ENCODE results near the gene ALG8.

The ALG8 gene

DNA sequence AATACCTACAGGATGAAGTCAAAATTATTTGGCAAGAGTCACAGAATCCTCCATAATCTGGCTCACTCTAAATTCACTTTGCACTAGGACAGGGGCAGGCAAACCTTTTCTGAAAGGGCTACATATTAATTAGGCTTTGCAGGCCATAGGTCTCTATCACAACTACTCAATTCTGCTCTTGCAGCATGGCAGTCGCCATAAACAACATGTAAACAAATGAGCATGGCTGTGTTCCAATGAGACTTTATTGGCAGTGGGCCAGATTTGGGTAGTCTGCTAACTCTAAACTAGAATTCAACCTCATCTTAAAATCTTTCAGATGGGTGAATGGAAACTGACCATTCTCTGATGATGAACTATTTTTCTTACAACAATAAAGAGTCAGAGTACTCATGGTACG, 70.0 kb downstream of the ALG8 start:
- Histone ChIP-seq H2AK5ac (ENCODE audit: low read length) (no peak overlapping the region), H3K18ac (ENCODE audit: low read length) (no peak overlapping the region), H2BK120ac (ENCODE audit: low read depth, low read length) (no peak overlapping the region), H3K27me3 (ENCODE audit: insufficient read depth, low read length, poor library complexity) (no peaks in the 10 kb centered on the region), H2BK5ac (ENCODE audit: low read length) (no peak overlapping the region), H4K8ac (ENCODE audit: low read depth, low read length) (no peak overlapping the region), H3K79me2 (ENCODE audit: control insufficient read depth, insufficient read depth, low read length) (no peaks in the 10 kb centered on the region), H3K4me1 (ENCODE audit: control insufficient read depth, low read depth, low read length) (no peaks in the 10 kb centered on the region), H3K23ac (ENCODE audit: low read length) (no peak overlapping the region), H3K4me3 (ENCODE audit: low read length) (no peak overlapping the region), H2BK15ac (replicated peaks; ENCODE audit: low read depth) (no peak overlapping the region), H4K5ac (ENCODE audit: low read length) (no peak overlapping the region), H3K9ac (ENCODE audit: low read length) (no peak overlapping the region), H3K79me1 (ENCODE audit: low read length) (peaks cover 3% of the 10 kb centered on the region), H3K56ac (ENCODE audit: low read length) (no peak overlapping the region), H3K4ac (ENCODE audit: low read depth, low read length) (no peak overlapping the region), H3K27ac (ENCODE audit: low read depth, low read length) (no peak overlapping the region), H3K4me2 (ENCODE audit: low read length) (no peak overlapping the region), H3K36me3 (ENCODE audit: control insufficient read depth, insufficient read depth, low read length) (peaks cover 6% of the 10 kb centered on the region)
- no peak for DNase-seq
- WGBS (ENCODE audit: extremely low coverage, insufficient coverage, low lambda C conversion rate), result no CpG with 5 or more reads among the region's 2 CpGs

DNA sequence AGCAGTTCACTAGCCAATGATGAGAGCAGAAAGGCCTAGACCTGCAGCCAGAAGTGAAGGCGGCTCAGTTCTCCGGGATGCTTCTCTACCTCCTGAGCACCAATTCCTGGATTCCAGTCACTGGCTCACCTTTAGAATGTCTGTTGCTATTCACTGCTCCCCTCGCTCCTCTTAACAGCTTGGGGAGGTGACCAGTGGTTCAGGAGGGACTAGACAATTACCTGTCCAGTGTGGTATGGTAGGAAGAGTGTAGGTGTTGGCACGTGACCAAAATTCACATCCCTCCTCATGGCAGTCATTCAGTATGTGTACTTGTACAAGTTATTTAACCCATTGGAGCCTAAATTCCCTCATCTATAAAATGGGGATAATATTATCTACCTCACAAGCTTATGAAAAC, 71.7 kb downstream of the ALG8 start:
- no peak overlapping the region for H3K27ac ChIP-seq (ENCODE audit: low read depth, low read length)
- H3K79me2 ChIP-seq (ENCODE audit: control insufficient read depth, insufficient read depth, low read length), result no peaks in the 10 kb centered on the region
- no peak overlapping the region for H2BK15ac ChIP-seq (replicated peaks; ENCODE audit: low read depth)
- no peak overlapping the region for H4K5ac ChIP-seq (ENCODE audit: low read length)
- DNase-seq, result no peak
- no peak overlapping the region for H3K9ac ChIP-seq (ENCODE audit: low read length)
- H3K27me3 ChIP-seq (ENCODE audit: insufficient read depth, low read length, poor library complexity), result no peaks in the 10 kb centered on the region
- no peak overlapping the region for H3K56ac ChIP-seq (ENCODE audit: low read length)
- peaks cover 3% of the 10 kb centered on the region for H3K79me1 ChIP-seq (ENCODE audit: low read length)
- no peak overlapping the region for H3K23ac ChIP-seq (ENCODE audit: low read length)
- no peak overlapping the region for H2AK5ac ChIP-seq (ENCODE audit: low read length)
- H3K18ac ChIP-seq (ENCODE audit: low read length), result no peak overlapping the region
- WGBS (ENCODE audit: extremely low coverage, insufficient coverage, low lambda C conversion rate), result no CpG with 5 or more reads among the region's 4 CpGs
- H2BK120ac ChIP-seq (ENCODE audit: low read depth, low read length), result no peak overlapping the region
- H2BK5ac ChIP-seq (ENCODE audit: low read length), result no peak overlapping the region
- H3K4me2 ChIP-seq (ENCODE audit: low read length), result no peak overlapping the region
- H3K4me1 ChIP-seq (ENCODE audit: control insufficient read depth, low read depth, low read length), result no peaks in the 10 kb centered on the region
- H3K4me3 ChIP-seq (ENCODE audit: low read length), result no peak overlapping the region
- no peak overlapping the region for H3K4ac ChIP-seq (ENCODE audit: low read depth, low read length)
- H3K36me3 ChIP-seq (ENCODE audit: control insufficient read depth, insufficient read depth, low read length), result peaks cover 6% of the 10 kb centered on the region
- no peak overlapping the region for H4K8ac ChIP-seq (ENCODE audit: low read depth, low read length)

DNA sequence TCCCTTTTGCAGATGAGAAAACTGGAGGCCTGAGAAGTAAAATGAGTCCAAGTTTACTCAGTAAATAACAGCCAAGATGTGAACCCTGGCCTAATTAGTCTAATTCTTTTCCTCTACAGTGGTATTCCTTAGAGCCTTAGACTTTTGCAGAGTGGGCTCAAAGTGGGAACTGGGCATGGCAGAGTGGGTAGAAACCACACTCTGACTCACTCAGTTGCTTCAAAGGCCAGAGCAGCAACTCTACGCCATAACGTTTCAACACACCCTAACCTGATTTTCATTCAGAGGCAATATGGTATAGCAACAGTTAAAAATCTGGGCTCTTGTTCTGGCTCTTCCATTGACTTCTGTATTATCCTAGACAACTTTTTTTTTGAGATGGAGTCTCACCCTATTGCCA, 73.0 kb downstream of the ALG8 start:
- H3K27me3 ChIP-seq (ENCODE audit: insufficient read depth, low read length, poor library complexity), result no peaks in the 10 kb centered on the region
- H3K79me2 ChIP-seq (ENCODE audit: control insufficient read depth, insufficient read depth, low read length), result no peaks in the 10 kb centered on the region
- H3K18ac ChIP-seq (ENCODE audit: low read length), result no peak overlapping the region
- no CpG with 5 or more reads among the region's 2 CpGs for WGBS (ENCODE audit: extremely low coverage, insufficient coverage, low lambda C conversion rate)
- H3K4me2 ChIP-seq (ENCODE audit: low read length), result no peak overlapping the region
- H3K4me3 ChIP-seq (ENCODE audit: low read length), result no peak overlapping the region
- H3K4me1 ChIP-seq (ENCODE audit: control insufficient read depth, low read depth, low read length), result no peaks in the 10 kb centered on the region
- H3K79me1 ChIP-seq (ENCODE audit: low read length), result no peaks in the 10 kb centered on the region
- no peak overlapping the region for H3K23ac ChIP-seq (ENCODE audit: low read length)
- H3K27ac ChIP-seq (ENCODE audit: low read depth, low read length), result no peak overlapping the region
- H3K36me3 ChIP-seq (ENCODE audit: control insufficient read depth, insufficient read depth, low read length), result no peaks in the 10 kb centered on the region
- no peak overlapping the region for H4K5ac ChIP-seq (ENCODE audit: low read length)
- no peak overlapping the region for H2BK120ac ChIP-seq (ENCODE audit: low read depth, low read length)
- H3K9ac ChIP-seq (ENCODE audit: low read length), result no peak overlapping the region
- no peak for DNase-seq
- no peak overlapping the region for H3K56ac ChIP-seq (ENCODE audit: low read length)
- H3K4ac ChIP-seq (ENCODE audit: low read depth, low read length), result no peak overlapping the region
- no peak overlapping the region for H2BK15ac ChIP-seq (replicated peaks; ENCODE audit: low read depth)
- no peak overlapping the region for H2BK5ac ChIP-seq (ENCODE audit: low read length)
- no peak overlapping the region for H2AK5ac ChIP-seq (ENCODE audit: low read length)
- no peak overlapping the region for H4K8ac ChIP-seq (ENCODE audit: low read depth, low read length)

DNA sequence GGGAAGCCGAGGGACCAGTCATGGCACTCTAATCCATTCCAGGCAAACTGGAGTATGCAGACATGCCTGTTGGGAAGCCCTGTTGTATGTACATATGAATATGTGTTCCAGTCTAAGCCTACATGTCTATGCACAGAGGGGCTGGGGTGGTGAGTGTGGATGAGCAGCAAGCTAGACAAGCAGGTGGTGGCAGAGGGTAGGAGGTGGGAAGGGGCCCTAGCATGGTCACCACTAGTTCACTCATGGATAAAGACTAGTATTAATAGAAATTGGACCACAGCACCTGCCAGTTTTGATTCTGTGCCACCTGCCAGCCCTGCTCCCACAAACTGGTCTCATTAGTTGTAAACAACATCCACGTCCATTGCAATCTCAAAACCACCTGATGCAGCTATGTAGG, 74.2 kb downstream of the ALG8 start:
- Histone ChIP-seq H3K27me3 (ENCODE audit: insufficient read depth, low read length, poor library complexity) (no peaks in the 10 kb centered on the region), H3K4me2 (ENCODE audit: low read length) (no peak overlapping the region), H2AK5ac (ENCODE audit: low read length) (no peak overlapping the region), H3K56ac (ENCODE audit: low read length) (no peak overlapping the region), H2BK120ac (ENCODE audit: low read depth, low read length) (no peak overlapping the region), H3K4ac (ENCODE audit: low read depth, low read length) (no peak overlapping the region), H3K36me3 (ENCODE audit: control insufficient read depth, insufficient read depth, low read length) (no peaks in the 10 kb centered on the region), H3K79me1 (ENCODE audit: low read length) (no peaks in the 10 kb centered on the region), H4K5ac (ENCODE audit: low read length) (no peak overlapping the region), H3K27ac (ENCODE audit: low read depth, low read length) (no peak overlapping the region), H3K79me2 (ENCODE audit: control insufficient read depth, insufficient read depth, low read length) (no peaks in the 10 kb centered on the region), H4K8ac (ENCODE audit: low read depth, low read length) (no peak overlapping the region), H3K18ac (ENCODE audit: low read length) (no peak overlapping the region), H3K4me3 (ENCODE audit: low read length) (no peak overlapping the region), H3K23ac (ENCODE audit: low read length) (no peak overlapping the region), H2BK15ac (replicated peaks; ENCODE audit: low read depth) (no peak overlapping the region), H3K9ac (ENCODE audit: low read length) (no peak overlapping the region), H2BK5ac (ENCODE audit: low read length) (no peak overlapping the region), H3K4me1 (ENCODE audit: control insufficient read depth, low read depth, low read length) (no peaks in the 10 kb centered on the region)
- DNase-seq, result no peak
- no CpG with 5 or more reads among the region's 2 CpGs for WGBS (ENCODE audit: extremely low coverage, insufficient coverage, low lambda C conversion rate)

DNA sequence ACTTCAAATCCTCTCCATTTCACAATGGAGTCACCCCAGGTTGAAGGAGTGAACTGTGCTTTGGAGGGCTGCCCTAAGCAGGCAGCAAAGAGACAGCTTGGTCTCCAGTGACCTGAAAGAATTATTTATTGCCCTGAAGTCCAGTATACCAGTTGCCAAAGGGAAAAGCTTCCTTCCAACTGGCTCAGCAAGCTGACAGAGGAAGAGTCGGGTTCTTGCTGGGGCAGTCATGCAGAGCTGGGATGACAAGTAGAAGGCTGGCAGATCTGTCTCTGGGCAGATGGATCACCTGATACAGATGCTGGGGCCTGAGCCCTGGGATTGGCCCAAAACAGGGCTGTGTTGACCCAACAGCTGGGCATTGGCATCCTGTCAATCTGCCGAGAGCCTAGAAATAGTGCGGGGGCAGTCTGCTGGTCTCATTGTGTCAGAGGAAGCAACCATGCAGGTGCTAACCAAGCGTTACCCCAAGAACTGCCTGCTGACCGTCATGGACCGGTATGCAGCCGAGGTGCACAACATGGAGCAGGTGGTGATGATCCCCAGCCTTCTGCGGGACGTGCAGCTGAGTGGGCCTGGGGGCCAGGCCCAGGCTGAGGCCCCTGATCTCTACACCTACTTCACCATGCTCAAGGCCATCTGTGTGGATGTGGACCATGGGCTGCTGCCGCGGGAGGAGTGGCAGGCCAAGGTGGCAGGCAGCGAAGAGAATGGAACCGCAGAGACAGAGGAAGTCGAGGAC, 75.8 kb downstream of the ALG8 start, which contains the start of gene THRSP:
Gene THRSP, plus strand, starts transcription at position 422 of the 742 bp plus-strand sequence. Its CDS starts 21 bp downstream, at position 443.
- no peak within 1 kb of the TSS for H3K27ac ChIP-seq (ENCODE audit: low read depth, low read length)
- H3K27me3 ChIP-seq (ENCODE audit: insufficient read depth, low read length, poor library complexity), result no peaks in the 10 kb centered on the region
- no peak within 1 kb of the TSS for H3K18ac ChIP-seq (ENCODE audit: low read length)
- DNase-seq, result no peak
- H3K4ac ChIP-seq (ENCODE audit: low read depth, low read length), result no peak within 1 kb of the TSS
- H3K56ac ChIP-seq (ENCODE audit: low read length), result no peak within 1 kb of the TSS
- no peak within 1 kb of the TSS for H4K5ac ChIP-seq (ENCODE audit: low read length)
- H2BK5ac ChIP-seq (ENCODE audit: low read length), result no peak within 1 kb of the TSS
- no peaks in the 10 kb centered on the region for H3K4me1 ChIP-seq (ENCODE audit: control insufficient read depth, low read depth, low read length)
- H3K79me2 ChIP-seq (ENCODE audit: control insufficient read depth, insufficient read depth, low read length), result no peaks in the 10 kb centered on the region
- no peak within 1 kb of the TSS for H3K4me2 ChIP-seq (ENCODE audit: low read length)
- H3K36me3 ChIP-seq (ENCODE audit: control insufficient read depth, insufficient read depth, low read length), result no peaks in the 10 kb centered on the region
- no peak within 1 kb of the TSS for H3K4me3 ChIP-seq (ENCODE audit: low read length)
- H4K8ac ChIP-seq (ENCODE audit: low read depth, low read length), result no peak within 1 kb of the TSS
- H2BK120ac ChIP-seq (ENCODE audit: low read depth, low read length), result no peak within 1 kb of the TSS
- H3K23ac ChIP-seq (ENCODE audit: low read length), result no peak within 1 kb of the TSS
- H3K79me1 ChIP-seq (ENCODE audit: low read length), result no peaks in the 10 kb centered on the region
- H2BK15ac ChIP-seq (replicated peaks; ENCODE audit: low read depth), result no peak within 1 kb of the TSS
- H3K9ac ChIP-seq (ENCODE audit: low read length), result no peak within 1 kb of the TSS
- no CpG with 5 or more reads among the region's 14 CpGs for WGBS (ENCODE audit: extremely low coverage, insufficient coverage, low lambda C conversion rate)
- H2AK5ac ChIP-seq (ENCODE audit: low read length), result no peak within 1 kb of the TSS

DNA sequence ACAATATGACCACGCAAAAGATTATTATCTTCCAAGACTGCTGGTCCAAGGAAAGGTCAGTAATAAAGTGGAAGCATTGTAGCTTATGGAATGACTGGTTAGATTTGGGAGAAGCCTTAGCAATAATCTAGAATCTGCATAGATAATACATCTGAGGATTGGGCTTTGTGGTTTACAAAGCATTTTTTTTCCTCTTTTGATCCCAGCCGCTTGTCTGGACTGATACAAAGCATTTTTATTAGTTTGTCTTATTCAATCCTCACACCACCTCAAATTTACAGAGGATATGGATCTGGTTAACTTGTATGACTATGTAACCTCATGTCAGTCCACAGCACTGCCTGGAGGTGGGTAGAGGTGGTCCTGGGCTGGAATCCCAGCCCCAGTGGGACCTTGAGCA, 76.8 kb downstream of the ALG8 start:
- Histone ChIP-seq H3K18ac (ENCODE audit: low read length) (no peak overlapping the region), H3K9ac (ENCODE audit: low read length) (no peak overlapping the region), H3K4ac (ENCODE audit: low read depth, low read length) (no peak overlapping the region), H3K4me3 (ENCODE audit: low read length) (no peak overlapping the region), H3K36me3 (ENCODE audit: control insufficient read depth, insufficient read depth, low read length) (no peaks in the 10 kb centered on the region), H2BK5ac (ENCODE audit: low read length) (no peak overlapping the region), H3K27me3 (ENCODE audit: insufficient read depth, low read length, poor library complexity) (no peaks in the 10 kb centered on the region), H4K5ac (ENCODE audit: low read length) (no peak overlapping the region), H2BK120ac (ENCODE audit: low read depth, low read length) (no peak overlapping the region), H3K79me2 (ENCODE audit: control insufficient read depth, insufficient read depth, low read length) (no peaks in the 10 kb centered on the region), H2AK5ac (ENCODE audit: low read length) (no peak overlapping the region), H3K4me1 (ENCODE audit: control insufficient read depth, low read depth, low read length) (no peaks in the 10 kb centered on the region), H3K27ac (ENCODE audit: low read depth, low read length) (no peak overlapping the region), H3K4me2 (ENCODE audit: low read length) (no peak overlapping the region), H3K79me1 (ENCODE audit: low read length) (no peaks in the 10 kb centered on the region), H4K8ac (ENCODE audit: low read depth, low read length) (no peak overlapping the region), H3K23ac (ENCODE audit: low read length) (no peak overlapping the region), H3K56ac (ENCODE audit: low read length) (no peak overlapping the region), H2BK15ac (replicated peaks; ENCODE audit: low read depth) (no peak overlapping the region)
- WGBS (ENCODE audit: extremely low coverage, insufficient coverage, low lambda C conversion rate), result no CpG with 5 or more reads among the region's 2 CpGs
- DNase-seq, result no peak

Measured in mesendoderm (in vitro differentiated cells).